Right renal cortex interstitium (tissue), 3 donors: ENCODE data around the gene RAD51AP1. TPM values are rescaled to one million over a fixed set of nuclear protein-coding genes. Genes with fewer than 3 reads are reported as not detected.
"Not testable (repeated sequence)": the region's sequence is repeated elsewhere in the genome, so short reads cannot be mapped to it uniquely, and the experiment has no call there.

Experiments
- DNase-seq, 3 donors: peaks; one replicate each; pipeline ENCODE4 v3.0.0-alpha.2; 2013; ENCODE audit warnings: low read depth in 3 of 3, low spot score in 2 of 3
- polyA plus RNA-seq, 3 donors: library from polyadenylated mRNA; unstranded; fragments of 120-200 nt; gene quantifications; one replicate each; pipeline ENCODE4 v1.2.1, GENCODE V29; 2013; ENCODE audit not compliant: insufficient read length in 3 of 3

RAD51AP1 gene
- 10 to 100 TPM; 27.5 to 32.9 (median 32.0) TPM for polyA plus RNA-seq

- peak; percentile 92 to 97 (median 96) for DNase-seq
These were observed at the start of gene RAD51AP1 for GRCh38 chr12:4538207-4539160. RAD51AP1 (plus strand) TSS chr12:4538890; CDS start chr12:4538940, 50 bp downstream.

- no peak for DNase-seq
These were observed 49.1 kb upstream of the RAD51AP1 start for GRCh38 chr12:4489556-4489955.

GRCh38 chr12:4490973-4491372 is 47.7 kb upstream of the RAD51AP1 start:
- DNase-seq, result no peak

GRCh38 chr12:4496145-4496838 is 42.4 kb upstream of the RAD51AP1 start:
- no peak for DNase-seq

GRCh38 chr12:4499186-4499585 is 39.5 kb upstream of the RAD51AP1 start:
- DNase-seq, result no peak

GRCh38 chr12:4505376-4505986 is 33.2 kb upstream of the RAD51AP1 start:
- DNase-seq, result no peak

- no peak for DNase-seq
These were observed 32.3 kb upstream of the RAD51AP1 start for GRCh38 chr12:4506430-4506829.

- no peak for DNase-seq
These were observed 31.8 kb upstream of the RAD51AP1 start for GRCh38 chr12:4506870-4507269.

GRCh38 chr12:4508503-4508902 is 30.2 kb upstream of the RAD51AP1 start:
- not testable (repeated sequence) for DNase-seq

GRCh38 chr12:4509269-4509668 is 29.4 kb upstream of the RAD51AP1 start:
- not testable (repeated sequence) for DNase-seq

GRCh38 chr12:4518106-4518728 is 20.5 kb upstream of the RAD51AP1 start:
- DNase-seq, result no peak

GRCh38 chr12:4523443-4523842 is 15.2 kb upstream of the RAD51AP1 start:
- not testable (repeated sequence) for DNase-seq

- no peak for DNase-seq
These were observed 11.7 kb upstream of the RAD51AP1 start for GRCh38 chr12:4526923-4527546.

GRCh38 chr12:4530160-4530559 is 8.5 kb upstream of the RAD51AP1 start:
- DNase-seq, result no peak

- DNase-seq, result no peak
These were observed 7.6 kb upstream of the RAD51AP1 start for GRCh38 chr12:4530982-4531586.

GRCh38 chr12:4535092-4535491 is 3.6 kb upstream of the RAD51AP1 start:
- DNase-seq, result no peak

- DNase-seq, result no peak
These were observed 2.8 kb upstream of the RAD51AP1 start for GRCh38 chr12:4535871-4536270.

- DNase-seq, result no peak
These were observed 629 bp downstream of the RAD51AP1 start for GRCh38 chr12:4539167-4539870.

GRCh38 chr12:4540170-4540569 is 1.5 kb downstream of the RAD51AP1 start:
- DNase-seq, result no peak
